Colonic mucosa (tissue), 4 donors: ENCODE measurements around the gene FANCG. TPM values are rescaled to one million over a fixed set of nuclear protein-coding genes. Genes with fewer than 3 reads are reported as not detected.

Source experiments
- DNase-seq: peaks from one replicate; pipeline ENCODE4 v3.0.0-alpha.2; 2020
- H3K27ac ChIP-seq: fragments of 200-600 bp; one replicate; pipeline ENCODE4 v1.8.0; 2021
- H3K27me3 ChIP-seq: fragments of 200-600 bp; one replicate; pipeline ENCODE4 v1.8.0; 2021
- H3K36me3 ChIP-seq: fragments of 200-600 bp; one replicate; pipeline ENCODE4 v1.8.0; 2021
- H3K4me1 ChIP-seq: fragments of 200-600 bp; one replicate; pipeline ENCODE4 v1.8.0; 2021; ENCODE audit warnings: mild to moderate bottlenecking
- H3K4me3 ChIP-seq: fragments of 200-600 bp; one replicate; pipeline ENCODE4 v1.8.0; 2021
- H3K9ac ChIP-seq, 2 donors: one replicate each; pipeline ENCODE4 v1.7.0; 2013; ENCODE audit warnings: control low read depth in 2 of 2, low read depth in 2 of 2, low read length in 2 of 2
- H3K9me3 ChIP-seq: fragments of 200-600 bp; one replicate; pipeline ENCODE4 v1.8.0; 2021
- CTCF ChIP-seq: fragments of 200-600 bp; IDR thresholded peaks from one replicate; pipeline ENCODE4 v1.8.0; 2022; ENCODE audit warnings: antibody characterized with exemption, mild to moderate bottlenecking
- intact Hi-C: fragments of 100-400 bp; cut with DNase I; formaldehyde crosslinking; loops from one replicate; pipeline ENCODE4 v1.14.1; 2022
- total RNA-seq, 2 donors: library from RNA; stranded (reverse); fragmentation: NEBNext Ultra II Directional in 1 of 2; extraction: Animal tissue kit (Norgen Biotek cat#: 25700) in 1 of 2; gene quantifications; one replicate each; pipeline ENCODE4 v1.2.1, GENCODE V29; 2021
- donor health status: healthy.
- donor health status: DM: no; HTN: no; CAD: no.
- donor health status: DM: no; HTN: no; CAD: no.

The FANCG gene
- total RNA-seq, 2 donors from 2014 or later: 11.4 to 47.5 TPM

- TF ChIP-seq CTCF: no peak
- H3K36me3 ChIP-seq: peaks cover 7% of the 10 kb centered on the region
- H3K27me3 ChIP-seq: no peaks in the 10 kb centered on the region
- no peak overlapping the region for H3K27ac ChIP-seq
- DNase-seq: no peak
- H3K9ac ChIP-seq: no peak overlapping the region
- no peaks in the 10 kb centered on the region for H3K9me3 ChIP-seq
- no peak overlapping the region for H3K4me3 ChIP-seq
- intact Hi-C loops: no loop called here
- peaks cover 6% of the 10 kb centered on the region for H3K4me1 ChIP-seq
Measured at GRCh38 chr9:35105571-35106342, 26.0 kb upstream of the FANCG start.

- Histone ChIP-seq H3K9me3 (no peaks in the 10 kb centered on the region), H3K27me3 (no peaks in the 10 kb centered on the region), H3K27ac (no peak overlapping the region), H3K36me3 (peaks cover 7% of the 10 kb centered on the region), H3K4me3 (no peak overlapping the region), H3K9ac (no peak overlapping the region), H3K4me1 (peaks cover 6% of the 10 kb centered on the region)
- no peak for DNase-seq
- intact Hi-C loops: no loop called here
- no peak for TF ChIP-seq CTCF
Measured at GRCh38 chr9:35105126-35105525, 25.4 kb upstream of the FANCG start.

GRCh38 chr9:35104586-35104985 lies 24.8 kb upstream of the FANCG start:
- H3K9ac ChIP-seq: no peak overlapping the region
- no peak for TF ChIP-seq CTCF
- intact Hi-C loops: no loop called here
- no peak for DNase-seq
- H3K9me3 ChIP-seq: no peaks in the 10 kb centered on the region
- no peak overlapping the region for H3K4me3 ChIP-seq
- H3K36me3 ChIP-seq: peaks cover 7% of the 10 kb centered on the region
- no peak overlapping the region for H3K27ac ChIP-seq
- H3K4me1 ChIP-seq: peaks cover 6% of the 10 kb centered on the region
- no peaks in the 10 kb centered on the region for H3K27me3 ChIP-seq

GRCh38 chr9:35103660-35104191 lies 24.0 kb upstream of the FANCG start:
- H3K9ac ChIP-seq: peak overlapping the region in 1 of 2 donors; percentile 73
- TF ChIP-seq CTCF: no peak
- H3K27ac ChIP-seq: peak overlapping the region; percentile 60
- H3K4me1 ChIP-seq: peaks cover 6% of the 10 kb centered on the region
- H3K4me3 ChIP-seq: peak overlapping the region; percentile 78
- H3K27me3 ChIP-seq: no peaks in the 10 kb centered on the region
- intact Hi-C loops: no loop called here
- peaks cover 7% of the 10 kb centered on the region for H3K36me3 ChIP-seq
- no peaks in the 10 kb centered on the region for H3K9me3 ChIP-seq
- DNase-seq: no peak

- no peak for TF ChIP-seq CTCF
- Histone ChIP-seq H3K36me3 (peaks cover under 1% of the 10 kb centered on the region), H3K4me1 (peaks cover 6% of the 10 kb centered on the region), H3K9ac (peak within 1 kb of the TSS; percentile 73 to 83), H3K27me3 (no peaks in the 10 kb centered on the region), H3K27ac (peak within 1 kb of the TSS; percentile 60), H3K4me3 (peak within 1 kb of the TSS; percentile 78), H3K9me3 (no peaks in the 10 kb centered on the region)
- DNase-seq: peak; percentile 96
- intact Hi-C loops: no loop called here
Measured at GRCh38 chr9:35102769-35103659, 23.3 kb upstream of the FANCG start, which contains the start of gene STOML2. Gene STOML2, minus strand, starts transcription at chr9:35103131. Its CDS starts 37 bp downstream, at chr9:35103094.
